AG04449 (cell line): Measurements from ENCODE around the gene RNF220.

Experiments used
- CTCF ChIA-PET: fragments of 350-600 bp; formaldehyde crosslinking; extraction: SDS; loops from one replicate; lab custom pipeline; 2021; ENCODE audit warnings: antibody characterized with exemption; lab: Yijun Ruan, JAX
- POLR2A ChIA-PET: fragments of 400-600, 350-600 bp; formaldehyde crosslinking; extraction: SDS; loops from one replicate; lab custom pipeline; 2020; ENCODE audit warnings: antibody characterized with exemption, inconsistent platforms; lab: Yijun Ruan, JAX
- DNase-seq: peaks from one replicate; pipeline ENCODE4 v3.0.0-alpha.2; 2010; ENCODE audit warnings: low read depth, low spot score
- H3K4me3 ChIP-seq: 2 replicates; pipeline ENCODE4 v1.5.1; 2011; ENCODE audit warnings: low read depth, mild to moderate bottlenecking, control low read depth, low read length
- TF ChIP-seq, protein P1 (sequence below): IDR thresholded peaks from one replicate; pipeline ENCODE4 v1.5.1; 2011; ENCODE audit warnings: mild to moderate bottlenecking, moderate library complexity, low read length, control low read depth, inconsistent platforms; ENCODE audit not compliant: insufficient read depth; ENCODE audit errors: missing control alignments

The RNF220 gene

DNA sequence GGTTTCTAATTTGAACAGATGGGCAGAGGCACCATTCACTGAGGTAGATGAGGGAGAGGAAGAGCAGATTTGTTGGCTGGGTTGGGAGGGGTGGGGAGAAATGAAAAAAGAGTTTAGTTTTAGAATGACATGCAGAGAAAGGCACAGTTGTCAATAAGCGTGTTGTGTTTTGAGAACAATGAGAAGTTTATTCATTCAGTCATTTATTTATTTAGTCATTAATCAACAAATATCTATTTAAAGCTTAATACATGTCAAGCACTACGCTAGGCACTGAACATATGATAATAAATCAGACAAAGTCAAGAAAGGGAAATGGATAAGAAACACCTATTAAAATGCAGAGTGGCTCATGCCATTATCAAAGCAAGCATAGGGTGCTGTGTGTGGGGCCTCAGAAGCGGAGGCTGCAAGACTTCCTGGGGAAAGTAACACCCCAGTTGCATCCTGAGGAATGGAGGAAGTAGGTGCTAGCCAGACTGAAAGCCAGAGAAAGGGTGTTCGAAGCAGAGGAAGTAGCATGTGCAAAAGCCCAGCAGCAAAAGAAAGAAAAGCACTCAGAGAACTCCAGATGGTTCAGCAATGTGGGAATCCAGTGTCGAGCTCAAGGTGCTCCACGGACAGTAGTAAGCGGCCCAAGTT is 114.1 kb downstream of the RNF220 start:
- TF ChIP-seq, protein P1, sequence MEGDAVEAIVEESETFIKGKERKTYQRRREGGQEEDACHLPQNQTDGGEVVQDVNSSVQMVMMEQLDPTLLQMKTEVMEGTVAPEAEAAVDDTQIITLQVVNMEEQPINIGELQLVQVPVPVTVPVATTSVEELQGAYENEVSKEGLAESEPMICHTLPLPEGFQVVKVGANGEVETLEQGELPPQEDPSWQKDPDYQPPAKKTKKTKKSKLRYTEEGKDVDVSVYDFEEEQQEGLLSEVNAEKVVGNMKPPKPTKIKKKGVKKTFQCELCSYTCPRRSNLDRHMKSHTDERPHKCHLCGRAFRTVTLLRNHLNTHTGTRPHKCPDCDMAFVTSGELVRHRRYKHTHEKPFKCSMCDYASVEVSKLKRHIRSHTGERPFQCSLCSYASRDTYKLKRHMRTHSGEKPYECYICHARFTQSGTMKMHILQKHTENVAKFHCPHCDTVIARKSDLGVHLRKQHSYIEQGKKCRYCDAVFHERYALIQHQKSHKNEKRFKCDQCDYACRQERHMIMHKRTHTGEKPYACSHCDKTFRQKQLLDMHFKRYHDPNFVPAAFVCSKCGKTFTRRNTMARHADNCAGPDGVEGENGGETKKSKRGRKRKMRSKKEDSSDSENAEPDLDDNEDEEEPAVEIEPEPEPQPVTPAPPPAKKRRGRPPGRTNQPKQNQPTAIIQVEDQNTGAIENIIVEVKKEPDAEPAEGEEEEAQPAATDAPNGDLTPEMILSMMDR: no peak
- CTCF ChIA-PET: no interaction called here
- DNase-seq: no peak
- H3K4me3 ChIP-seq: no peak overlapping the region
- POLR2A ChIA-PET: no interaction called here

DNA sequence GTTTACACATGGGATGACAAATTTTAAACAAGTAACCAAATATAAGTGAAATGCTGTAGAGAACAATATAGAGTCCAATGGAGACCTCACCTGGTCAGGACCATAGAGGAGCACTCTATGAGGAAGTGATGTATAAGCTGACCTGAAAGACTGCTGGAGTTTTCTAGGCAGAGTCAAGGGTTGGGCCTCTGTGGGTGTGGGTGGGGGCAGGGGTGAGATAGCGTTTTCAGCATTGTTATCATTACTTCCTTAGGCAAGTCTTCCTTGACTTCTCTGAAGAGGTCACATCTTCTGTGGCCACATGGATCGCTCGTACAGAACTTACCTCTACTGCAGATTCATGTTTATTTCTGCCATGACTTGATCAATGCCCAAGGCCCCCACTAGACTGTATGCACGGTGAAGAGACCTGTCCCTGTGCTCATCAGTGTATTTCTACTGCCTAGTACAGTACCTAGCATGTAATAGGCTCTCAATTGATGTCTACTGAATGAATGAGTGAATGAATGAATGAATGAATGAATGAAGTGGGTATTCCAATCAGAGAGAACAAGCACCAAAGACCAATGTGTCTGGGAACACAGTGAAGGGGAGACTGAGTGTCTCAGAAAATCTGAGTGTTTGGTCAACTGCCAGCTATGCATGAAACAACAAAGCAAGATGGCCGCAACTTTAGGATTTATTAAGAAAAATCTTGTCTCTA is 116.5 kb downstream of the RNF220 start:
- TF ChIP-seq, protein P1: no peak
- ChIA-PET CTCF (no interaction called here), POLR2A (no interaction called here)
- no peak for DNase-seq
- no peak overlapping the region for H3K4me3 ChIP-seq

DNA sequence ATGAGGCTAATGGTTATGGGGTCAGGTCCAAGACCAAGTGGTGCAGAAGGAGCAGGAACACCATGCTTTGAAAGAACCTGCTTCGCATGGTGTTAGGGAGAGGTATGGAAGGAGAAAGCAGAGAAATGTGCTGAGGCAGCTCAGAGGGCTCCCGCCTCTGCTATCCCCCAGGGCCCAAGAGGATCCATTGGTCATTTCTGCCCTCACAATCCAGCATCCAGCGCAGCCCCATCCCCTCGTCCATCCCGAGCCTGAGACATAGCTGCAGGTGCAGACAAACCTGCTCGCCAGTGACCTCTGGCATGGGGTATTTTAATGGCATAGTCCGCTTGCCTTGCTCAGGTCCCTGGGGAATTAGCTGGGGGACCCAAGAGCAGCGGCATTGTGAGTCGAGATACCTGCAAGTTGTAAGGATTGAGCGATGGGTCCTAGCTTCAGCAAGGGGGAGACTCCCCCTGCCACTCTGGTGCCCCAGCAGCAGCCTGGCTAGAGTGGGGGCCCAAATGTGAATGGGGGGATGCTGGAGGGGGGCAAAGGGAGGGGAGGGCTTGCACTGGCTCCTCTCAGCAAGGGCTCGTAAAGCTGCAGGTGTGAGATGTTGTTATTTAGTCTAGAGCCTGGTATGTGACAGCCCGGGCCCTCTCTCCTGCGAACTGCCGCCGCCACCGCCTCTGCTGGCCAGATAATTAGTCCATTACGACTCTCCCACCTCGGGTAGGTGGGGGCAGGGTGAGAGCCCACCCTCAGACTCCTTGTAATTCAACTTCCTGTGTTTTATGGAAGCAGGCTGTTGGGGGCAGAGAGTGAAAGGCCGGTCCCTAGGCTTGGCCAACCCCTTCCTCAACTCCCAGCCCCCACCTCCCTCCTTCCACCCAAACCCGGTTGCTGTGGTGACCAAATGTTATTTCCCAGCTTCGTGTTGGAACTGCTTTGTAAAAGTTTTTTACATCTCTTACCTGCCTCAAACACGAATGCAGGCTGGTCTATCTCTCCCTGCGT is 118.8 kb downstream of the RNF220 start:
- DNase-seq: no peak
- H3K4me3 ChIP-seq: no peak overlapping the region
- CTCF ChIA-PET: no interaction called here
- TF ChIP-seq, protein P1: no peak
- POLR2A ChIA-PET: no interaction called here

DNA sequence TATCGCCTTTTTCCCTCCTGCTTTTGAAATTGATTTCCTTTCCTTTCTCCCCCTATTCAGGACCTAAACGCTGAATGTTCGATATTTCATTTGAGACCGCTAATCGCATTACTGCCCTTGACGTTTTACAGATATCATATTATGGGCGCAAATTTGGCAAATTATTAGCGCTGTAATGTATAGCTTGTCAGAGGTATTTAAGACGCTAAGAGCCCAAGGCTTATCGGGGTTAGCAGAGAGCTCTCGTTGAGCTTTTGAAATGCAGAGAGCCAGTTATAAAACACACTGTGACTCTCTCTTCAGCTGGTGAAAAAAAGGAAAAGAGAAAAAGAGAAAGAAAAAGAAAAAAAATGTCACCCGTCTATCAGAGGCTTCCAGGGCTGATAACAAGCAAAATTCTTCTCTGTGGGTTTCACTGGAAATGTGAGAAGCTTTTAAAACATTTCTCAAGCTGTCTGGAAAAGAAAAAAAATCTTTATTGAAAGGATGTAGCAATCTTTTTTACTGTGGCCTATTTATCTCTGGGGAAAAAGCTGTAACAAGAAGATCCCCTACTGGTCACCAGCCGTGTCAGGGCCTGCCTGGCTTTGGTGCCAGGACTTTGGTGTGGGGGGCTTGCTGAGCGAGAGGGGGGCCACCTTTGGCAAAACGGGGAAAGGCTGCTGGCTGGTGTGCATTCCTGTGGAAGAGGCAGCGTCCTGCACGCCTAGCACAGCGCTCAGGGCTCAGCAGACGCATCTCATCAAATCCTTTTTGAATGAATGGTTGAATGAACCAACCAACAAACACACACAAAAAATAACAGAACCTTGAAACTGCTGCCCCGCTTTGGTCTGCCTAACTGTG is 119.8 kb downstream of the RNF220 start:
- POLR2A ChIA-PET: no interaction called here
- CTCF ChIA-PET: no interaction called here
- TF ChIP-seq, protein P1: no peak
- no peak for DNase-seq
- no peak overlapping the region for H3K4me3 ChIP-seq

DNA sequence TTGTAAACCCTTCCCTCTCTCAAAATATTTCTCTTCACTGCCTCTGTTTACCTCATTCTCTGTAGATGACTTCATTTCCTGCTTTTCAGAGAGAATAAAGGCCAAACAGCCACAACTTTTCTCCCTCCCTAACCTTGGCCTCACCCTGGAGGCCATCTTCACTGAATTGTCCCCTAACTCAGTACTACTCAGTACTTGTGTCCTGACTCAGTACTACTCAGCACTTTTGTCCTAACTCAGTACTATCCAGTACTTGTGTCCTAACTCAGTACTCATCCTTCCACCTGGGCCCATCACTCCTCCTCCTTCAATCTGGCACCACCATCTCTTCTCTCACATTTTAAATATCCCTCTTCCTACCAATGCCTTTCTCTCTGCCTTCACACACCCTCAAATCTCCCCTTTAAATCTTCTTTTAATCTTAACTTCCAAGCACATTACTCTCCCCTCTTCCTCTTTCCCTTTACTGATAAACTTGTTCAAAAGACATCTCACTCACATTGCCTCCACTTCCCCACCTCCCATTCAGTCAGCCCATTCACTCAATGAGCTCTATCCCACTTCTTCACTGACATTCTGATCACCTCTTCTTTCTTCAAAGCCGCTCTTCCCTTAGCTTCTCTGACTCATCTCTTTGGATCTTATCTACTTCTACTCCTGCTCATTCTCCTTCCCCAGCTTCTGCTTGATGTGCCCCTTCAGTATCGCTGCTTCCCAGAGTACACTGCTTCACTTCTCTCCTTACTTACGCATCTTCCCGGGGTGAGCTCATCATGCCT is 121.4 kb downstream of the RNF220 start:
- CTCF ChIA-PET: no interaction called here
- POLR2A ChIA-PET: no interaction called here
- no peak for DNase-seq
- TF ChIP-seq, protein P1: no peak
- no peak overlapping the region for H3K4me3 ChIP-seq
